ENCODE data around the gene CLSTN2.

Gene CLSTN2

DNA sequence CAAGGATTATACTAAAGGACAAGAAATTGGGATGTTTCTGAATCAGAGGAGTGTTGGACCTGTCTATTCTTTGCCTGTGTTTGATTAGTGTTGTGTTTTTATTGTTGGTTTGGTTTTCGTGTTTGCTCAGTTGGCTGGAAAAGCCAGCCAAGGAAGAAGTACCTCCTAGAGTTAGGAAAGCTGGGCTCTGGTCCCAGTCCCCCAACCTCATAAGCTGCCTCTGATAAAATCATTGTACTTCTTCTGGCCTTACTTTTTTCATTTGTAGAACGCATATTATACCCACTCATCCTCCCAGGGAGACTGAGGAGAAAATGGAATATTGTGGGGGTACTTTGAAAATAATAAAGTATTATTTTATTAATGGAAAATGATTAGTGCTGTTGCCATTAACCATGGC lies 565.5 kb downstream of the CLSTN2 start:
- no peak for DNase-seq (ENCODE audit: low read depth in 2 of 2)

DNA sequence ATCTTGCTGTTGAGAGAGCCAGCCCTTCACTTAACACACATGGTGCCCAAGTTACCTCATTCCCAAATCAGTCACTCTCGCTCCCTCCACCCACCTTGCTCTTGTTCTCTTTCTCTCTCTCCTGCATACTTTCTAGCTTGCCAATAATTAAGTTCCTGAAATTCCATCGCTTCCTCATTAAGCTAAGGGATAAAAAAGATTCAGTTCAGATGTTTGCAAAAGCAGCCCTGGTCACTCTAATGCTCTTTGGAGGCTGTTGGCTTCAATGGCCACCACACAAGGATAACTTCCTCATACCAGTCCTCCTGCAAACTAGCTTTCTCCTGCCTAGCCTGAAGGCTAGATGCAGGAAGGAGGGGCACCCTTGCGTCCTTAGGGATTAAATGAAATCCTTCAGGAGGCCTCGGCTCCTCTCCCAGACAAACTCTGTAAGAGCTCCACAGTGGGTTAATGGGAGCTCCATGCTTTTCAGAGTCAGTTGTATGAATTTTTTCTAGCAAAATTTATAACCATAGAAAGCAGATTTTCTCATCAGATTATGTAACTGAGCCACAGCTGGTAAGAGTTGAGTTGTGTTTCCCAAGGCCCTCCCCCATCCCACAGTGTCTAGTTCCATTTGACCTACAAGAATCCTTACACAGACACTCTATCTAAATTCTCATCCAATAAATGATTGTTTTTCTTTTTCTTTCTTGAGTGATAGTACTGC lies 566.2 kb downstream of the CLSTN2 start:
- DNase-seq (ENCODE audit: low read depth in 2 of 2) = no peak

DNA sequence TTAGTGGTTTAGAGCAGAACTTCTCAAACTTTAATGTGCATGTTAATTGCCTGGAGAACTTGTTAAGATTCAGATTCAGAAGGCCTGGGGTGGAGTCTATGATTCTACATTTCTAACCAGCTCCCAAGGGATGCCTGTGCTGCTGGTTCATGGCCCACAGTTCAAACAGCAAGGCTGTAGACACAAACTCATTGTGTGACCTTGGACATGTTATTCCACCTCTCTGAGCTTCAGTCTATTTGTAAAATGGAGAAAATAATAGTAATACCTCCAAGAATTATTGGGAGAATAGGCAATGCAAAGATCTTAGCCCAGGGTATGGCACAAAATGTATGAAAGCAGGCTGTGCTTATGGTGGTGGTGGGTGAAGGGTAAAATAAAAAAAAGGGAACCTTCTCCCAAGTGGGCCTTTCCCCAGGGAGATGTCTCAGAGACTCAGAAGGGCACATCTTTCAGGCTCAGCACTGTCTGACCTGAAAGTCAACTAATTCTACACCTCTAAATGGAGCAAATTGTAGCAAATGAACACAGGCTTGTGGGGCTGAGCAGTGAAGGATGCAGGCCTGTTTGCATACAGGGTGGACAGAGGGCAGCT lies 566.9 kb downstream of the CLSTN2 start:
- no peak for DNase-seq (ENCODE audit: low read depth in 2 of 2)

DNA sequence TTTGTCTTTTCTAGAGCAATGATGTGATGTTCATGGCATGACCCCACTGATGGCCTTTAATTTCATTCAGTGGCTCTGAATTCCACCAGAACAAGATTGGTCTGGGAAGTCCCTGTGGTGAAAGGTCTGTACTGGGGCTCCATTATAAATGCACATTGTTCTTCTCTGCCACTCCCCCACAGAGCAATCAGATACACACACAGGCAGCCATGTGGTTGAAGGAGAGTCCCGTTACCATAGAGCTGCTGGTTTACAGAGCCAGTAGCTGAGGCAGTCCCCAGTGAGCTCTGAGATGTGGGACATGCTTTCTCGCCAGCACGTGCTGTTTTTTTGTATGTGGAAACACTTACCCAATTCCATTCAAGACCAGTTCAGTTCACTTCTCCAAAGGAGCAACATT lies 570.2 kb downstream of the CLSTN2 start:
- no peak for DNase-seq (ENCODE audit: low read depth in 2 of 2)

DNA sequence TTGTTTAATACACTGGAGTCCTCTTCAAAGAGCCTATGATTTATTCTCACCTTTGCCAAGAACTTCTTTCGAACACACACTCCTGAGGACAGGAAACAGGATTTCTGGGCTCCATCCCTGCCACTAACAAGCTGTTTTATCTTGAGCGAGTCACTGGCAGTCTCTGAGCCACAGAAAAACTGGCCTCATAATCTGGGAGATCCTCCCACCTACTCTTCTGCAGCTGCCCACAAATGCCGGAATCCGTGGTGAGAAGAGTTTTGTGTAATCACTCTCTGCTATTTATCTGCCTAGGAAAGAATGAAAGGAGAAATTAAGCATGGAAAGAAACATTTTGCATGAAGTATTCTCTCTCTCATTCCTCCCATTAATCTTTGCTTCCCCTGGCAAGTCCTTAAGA lies 570.9 kb downstream of the CLSTN2 start:
- no peak for DNase-seq (ENCODE audit: low read depth in 2 of 2)

DNA sequence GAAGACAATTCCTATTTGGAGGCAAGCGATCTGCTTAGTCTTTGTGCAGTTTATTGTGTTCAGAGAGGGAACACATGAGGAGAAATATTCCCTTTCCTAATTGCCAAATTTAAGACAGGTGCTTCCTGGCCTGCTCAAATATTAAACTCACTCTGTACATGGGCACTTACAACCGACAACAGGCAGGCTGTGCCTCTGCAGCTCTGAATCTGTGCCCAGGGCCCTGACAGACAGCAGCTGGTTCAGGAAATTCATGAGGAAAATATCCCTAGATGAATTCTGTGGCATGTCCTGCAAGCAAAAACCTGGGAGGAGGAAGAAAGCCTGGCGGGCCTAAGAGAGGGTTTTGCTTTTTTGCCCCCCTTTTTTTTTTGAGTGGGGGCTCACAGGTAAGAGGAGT lies 573.6 kb downstream of the CLSTN2 start:
- DNase-seq (ENCODE audit: low read depth in 2 of 2) = no peak

DNA sequence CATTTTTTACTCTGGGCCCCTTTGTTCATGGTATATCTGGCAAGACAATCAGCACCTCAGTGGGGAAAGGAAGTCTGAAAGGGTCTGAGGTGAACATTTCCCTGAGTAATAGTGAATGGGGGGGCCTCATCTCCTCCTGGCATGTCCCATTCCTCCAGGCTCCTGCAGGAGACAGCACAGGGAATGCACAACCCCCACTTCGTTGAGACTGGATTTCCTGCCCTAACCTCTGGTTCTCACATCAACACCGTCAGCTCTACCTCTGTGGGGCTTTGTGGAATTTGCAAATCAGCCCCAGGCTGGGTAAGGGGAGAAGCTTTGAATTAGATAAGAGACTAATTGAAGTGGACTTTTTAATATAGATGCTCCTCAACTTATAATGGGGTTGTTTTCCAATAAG lies 574.5 kb downstream of the CLSTN2 start:
- DNase-seq (ENCODE audit: low read depth in 2 of 2) = no peak

DNA sequence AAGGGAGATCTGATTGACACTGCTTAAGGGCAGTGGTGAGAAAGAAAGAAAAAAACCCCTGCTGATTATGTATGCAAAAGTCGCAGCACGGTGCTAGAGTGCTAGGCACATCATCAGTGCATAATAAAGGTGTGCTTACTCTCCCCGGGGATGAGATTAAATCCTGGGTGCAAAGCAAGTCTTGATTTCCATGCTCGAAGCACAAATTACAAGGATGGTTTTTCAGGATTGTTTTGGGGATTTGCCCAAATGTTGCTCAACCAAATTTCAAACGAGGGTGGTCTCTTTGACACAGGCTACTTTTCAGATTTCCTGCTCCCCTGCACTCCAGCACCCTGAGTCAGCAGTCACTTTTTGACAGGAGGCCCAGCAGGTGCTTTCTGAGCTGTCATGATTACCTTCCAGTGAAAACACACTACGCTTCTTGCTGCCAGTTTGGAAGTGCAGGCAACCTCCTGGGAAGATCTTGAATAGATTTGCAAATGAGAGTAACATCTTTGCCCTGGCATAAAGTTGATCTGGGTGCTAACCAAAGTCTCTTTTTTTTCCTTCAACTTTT lies 575.4 kb downstream of the CLSTN2 start:
- no peak for DNase-seq (ENCODE audit: low read depth in 2 of 2)

DNA sequence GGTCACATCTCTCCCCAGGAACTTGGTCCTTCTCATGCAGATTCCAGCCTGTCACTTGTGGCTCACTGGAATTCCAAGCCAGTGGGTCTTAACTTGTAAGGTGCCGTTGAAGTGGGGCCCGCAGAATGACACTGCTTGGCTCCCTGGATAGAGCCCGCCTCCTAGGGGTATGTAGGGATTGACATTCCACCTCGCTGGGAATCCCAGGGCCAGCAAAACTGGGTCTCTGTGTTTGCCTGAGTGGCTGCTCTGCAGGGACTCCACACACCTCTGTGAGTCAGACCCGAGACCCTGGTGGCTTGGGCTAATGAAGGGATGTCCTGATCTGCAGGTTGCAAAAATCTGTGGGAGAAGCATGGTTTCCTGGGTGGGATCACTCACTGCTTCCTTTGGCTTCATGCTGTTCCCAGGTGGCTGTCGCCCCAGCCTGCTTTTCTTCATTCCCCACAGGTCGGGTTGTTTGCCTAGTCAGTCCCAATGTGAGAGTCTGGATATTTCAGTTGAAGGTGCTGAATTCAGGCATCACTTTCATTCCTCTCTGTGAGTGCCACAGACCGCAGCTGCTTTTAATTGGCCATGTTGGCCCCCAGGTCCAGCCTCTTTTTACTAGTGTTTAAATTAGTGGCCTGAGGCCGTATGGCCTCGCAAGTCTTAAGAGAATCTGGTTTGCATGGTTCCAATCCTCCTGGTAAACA lies 586.9 kb downstream of the CLSTN2 start:
- DNase-seq (ENCODE audit: low read depth in 2 of 2) = no peak

DNA sequence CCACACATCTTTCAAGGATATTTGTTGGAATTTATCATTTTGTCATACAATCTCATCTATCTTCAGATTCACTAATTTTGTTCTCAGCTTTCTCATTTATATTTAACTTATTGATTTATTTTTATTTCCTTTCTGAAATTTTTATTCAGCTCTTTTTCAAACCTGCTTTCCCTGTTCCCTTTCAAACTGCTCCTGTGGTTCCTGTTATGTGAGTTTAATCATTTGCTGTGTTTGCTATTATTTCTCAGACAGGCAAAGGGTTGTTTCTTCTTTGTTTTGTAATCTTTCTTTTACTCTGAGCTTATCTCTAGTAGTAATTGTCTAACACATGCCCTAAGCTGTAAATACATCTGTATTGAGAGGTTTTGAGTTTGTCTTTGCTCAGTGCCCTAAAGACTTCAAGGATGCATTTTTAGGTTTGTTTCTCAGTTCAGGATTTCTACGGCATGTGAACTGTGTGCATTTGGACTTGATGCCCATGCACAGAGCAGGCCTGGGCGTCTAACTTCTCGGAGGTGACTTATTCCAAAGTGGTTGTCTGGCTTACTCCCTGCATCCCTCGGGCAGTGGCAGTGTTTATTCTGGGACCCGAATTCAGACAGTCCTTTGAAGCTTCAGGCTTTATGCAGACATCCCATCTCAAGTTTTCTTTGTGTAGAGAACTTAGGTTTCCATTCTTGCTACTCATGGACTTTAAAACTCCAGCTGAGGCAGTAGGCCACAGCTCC lies 587.8 kb downstream of the CLSTN2 start:
- DNase-seq (ENCODE audit: low read depth in 2 of 2) = no peak

DNA sequence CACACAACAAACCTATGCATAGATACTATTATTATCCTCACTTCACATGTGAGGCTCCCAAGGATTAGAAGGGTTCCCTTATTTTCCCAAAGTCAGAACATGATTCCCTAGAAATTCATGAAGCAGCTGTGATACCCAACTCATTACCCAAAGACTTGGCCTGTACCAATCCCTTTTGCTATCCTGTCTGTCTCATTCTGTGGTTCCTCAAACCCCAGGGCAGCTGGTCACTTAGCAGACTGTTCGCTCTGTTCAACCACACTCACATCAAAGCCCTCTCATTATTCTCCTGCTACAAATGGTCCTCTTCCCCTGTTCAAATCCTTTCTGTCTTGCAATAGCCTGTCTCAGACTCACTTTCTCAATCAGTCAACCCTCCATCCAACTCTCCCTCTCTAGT lies 588.6 kb downstream of the CLSTN2 start:
- no peak for DNase-seq (ENCODE audit: low read depth in 2 of 2)

DNA sequence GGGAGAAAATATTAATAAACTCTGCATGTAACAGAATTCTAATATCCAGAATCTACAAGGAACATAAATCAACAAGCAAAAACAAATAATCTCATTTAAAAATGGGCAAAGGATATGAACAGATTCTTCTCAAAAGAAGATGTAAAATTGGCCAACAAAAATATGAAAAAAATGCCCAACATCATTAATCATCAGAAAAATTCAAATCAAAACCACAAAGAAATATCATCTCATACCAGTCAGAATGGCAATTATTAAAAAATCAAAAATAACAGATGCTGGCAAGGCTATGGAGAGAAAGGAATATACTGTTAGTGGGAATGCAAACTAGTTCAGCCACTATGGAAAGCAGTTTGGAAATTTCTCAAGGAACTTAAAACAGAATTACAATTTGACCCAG lies 592.2 kb downstream of the CLSTN2 start:
- DNase-seq (ENCODE audit: low read depth in 2 of 2) = no peak

DNA sequence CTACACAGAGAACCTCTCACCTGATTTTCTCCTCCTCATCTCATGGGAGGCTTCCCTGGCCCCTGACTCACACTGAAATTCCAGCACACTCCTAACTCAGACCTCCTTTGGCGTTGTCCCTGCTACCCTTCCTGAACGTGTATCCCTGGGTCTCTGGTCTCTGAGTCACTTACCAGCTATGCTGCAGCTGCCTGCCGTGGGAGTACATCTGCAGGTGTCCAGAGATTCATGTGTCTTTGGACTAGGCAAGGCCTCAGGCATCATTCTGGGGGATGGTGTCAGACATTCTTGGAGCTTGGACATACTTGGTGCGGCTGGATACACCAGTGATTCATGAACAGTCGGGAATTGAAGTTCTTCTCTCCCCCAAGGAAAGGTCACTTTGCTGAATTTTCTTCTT lies 594.1 kb downstream of the CLSTN2 start:
- DNase-seq (ENCODE audit: low read depth in 2 of 2) = no peak

DNA sequence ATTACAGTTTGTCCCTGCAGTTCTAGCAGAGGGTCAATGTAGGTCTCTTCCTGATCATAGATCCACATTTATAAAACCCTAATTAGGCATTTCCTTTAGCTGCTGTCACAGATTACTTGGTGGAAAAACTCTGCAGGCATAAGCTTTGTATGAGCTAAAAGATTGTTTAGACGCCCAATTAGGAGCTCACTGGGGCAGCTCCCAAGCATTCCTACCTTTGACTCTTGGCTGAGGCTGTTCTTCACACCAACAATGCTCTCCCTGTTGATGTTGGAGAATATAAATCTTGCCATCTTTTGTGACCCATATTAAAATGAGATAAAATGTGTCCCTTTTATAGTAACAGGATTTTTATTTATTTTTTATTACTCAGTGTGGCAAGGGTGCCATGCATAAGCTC lies 594.6 kb downstream of the CLSTN2 start:
- DNase-seq (ENCODE audit: low read depth in 2 of 2) = no peak

DNA sequence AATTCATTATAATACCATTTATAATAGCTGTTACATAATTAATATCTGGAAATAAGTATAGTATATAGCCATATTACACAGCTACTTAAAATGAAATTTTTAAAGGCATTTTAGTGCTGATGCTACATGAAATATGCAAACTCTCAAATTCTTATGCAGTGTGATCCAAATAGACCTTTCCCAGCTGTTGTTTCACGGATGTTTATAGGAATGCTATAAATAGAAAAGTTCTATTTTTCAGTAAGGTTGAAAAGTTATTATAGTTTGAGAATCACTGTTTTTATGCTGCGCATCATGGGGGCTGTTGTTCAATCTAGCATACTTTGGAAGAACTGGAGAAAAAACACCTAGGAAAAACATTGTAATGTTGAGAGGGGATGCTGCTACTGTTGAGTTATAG lies 595.1 kb downstream of the CLSTN2 start:
- DNase-seq (ENCODE audit: low read depth in 2 of 2) = no peak

DNA sequence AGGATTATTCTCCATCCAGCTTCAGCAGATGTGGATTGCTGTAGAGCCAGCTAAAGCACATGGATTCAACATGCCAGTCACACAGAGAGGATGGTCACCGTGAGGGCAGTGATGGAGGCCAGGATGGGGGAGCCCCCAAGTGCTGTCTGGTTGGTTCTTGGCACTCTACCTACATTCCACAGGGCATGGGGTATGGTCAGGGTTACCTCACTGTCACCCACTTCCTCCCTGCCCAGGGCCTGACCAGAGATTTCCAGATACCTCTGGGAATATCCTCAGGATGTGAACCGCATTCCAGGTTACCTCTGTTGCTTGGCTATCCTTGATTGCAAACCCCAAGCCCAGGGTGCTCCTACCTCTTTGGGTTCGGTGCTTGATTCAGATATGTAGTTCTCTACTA lies 595.6 kb downstream of the CLSTN2 start:
- no peak for DNase-seq (ENCODE audit: low read depth in 2 of 2)

DNA sequence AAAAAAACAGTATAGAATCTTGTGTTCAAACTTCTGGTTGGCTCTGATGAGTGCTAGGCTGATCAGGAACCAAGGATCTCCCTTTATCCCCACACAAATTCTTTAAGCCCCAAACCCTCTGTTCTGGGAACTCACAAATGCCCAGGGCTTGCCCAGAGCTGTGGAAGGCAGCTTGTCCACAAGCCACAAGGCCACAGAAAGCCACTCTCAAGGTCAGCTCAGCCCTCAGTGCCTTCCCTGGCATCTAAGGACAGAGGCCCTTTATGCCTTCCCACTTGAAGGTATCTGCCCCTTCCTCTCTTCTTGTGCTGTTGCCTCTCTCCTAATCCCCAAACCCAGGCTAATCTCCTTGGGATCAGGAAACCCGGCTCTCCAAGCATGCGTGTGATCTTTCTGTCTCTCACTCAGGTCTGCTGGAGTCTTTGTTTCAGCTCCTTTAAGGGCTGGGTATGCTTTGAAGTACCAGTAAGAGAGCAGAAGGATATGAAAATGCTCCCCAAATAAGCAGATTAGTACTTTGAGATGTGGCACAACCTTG lies 597.9 kb downstream of the CLSTN2 start:
- no peak for DNase-seq (ENCODE audit: low read depth in 2 of 2)

DNA sequence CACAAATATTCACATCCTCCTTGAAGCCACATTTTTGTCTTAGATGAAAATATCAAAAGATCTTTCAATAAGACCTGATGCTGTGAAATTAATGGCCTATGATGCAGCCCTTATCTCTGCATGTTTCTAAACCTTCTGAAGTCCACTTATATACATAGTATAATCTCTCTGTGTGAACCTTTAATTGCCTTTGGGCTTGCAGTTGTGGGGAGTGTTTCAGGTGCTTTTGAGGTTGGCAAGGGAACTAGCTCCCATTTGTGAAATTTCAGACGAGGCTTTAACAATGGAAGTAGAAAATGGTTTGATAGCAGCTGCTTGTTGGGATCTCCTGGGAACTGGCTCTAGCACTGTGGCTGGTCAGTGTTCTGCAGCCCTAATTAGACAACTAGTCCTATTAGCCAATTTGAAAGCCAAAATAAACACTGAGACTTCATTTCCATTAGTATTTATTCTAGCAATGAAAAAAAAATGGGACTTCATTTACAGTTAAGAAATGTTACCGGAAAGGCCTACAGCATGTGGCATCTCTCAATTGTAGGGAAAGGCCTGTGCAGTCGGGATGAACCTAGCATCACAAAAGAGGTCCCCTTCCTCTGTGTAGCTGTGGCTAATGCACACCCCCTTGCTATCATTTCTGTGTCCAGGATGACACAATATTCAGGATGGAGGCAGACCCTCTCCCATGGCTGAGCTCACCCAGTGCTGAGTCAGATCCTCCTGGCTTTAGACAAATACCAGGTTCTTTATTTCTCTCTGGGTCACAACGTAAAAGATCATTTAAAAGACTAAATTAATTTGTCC lies 602.1 kb downstream of the CLSTN2 start:
- no peak for DNase-seq (ENCODE audit: low read depth in 2 of 2)

DNA sequence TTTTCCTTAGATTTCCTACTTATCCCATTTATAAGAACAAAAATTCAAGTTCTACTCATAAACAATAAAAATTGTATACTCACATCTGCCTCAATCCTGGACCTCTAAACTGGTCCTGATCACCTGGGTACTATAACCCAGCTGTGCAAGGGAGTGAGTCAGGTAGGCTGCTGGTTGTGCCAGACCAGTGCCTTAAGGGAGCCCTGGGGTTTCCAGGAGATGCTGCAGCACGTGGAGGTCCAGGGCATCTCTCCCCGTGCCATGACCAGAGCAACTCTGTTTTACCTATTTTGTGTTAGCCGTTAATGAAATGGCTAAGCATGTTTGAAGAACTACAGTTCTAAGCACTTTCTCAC lies 602.7 kb downstream of the CLSTN2 start:
- no peak for DNase-seq (ENCODE audit: low read depth in 2 of 2)

DNA sequence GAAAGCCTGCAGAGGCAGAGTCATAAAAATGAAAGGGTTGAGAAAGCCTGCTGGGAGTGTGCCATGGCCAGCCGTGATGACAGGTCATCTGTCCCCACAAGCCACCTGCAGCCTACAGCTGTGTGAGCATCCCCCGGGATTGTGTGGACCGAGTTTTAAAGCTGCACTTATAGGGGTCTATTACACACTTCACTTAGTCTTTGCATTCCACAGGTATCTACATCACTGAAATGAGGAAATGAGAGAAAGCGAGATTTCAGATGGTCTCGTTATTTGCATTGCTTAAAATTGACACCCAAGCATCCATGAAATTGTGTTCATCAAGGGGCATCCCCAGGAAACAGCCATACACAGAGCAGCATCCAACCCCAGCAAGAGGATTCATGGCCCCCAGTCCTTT lies 605.3 kb downstream of the CLSTN2 start:
- no peak for DNase-seq (ENCODE audit: low read depth in 2 of 2)

DNA sequence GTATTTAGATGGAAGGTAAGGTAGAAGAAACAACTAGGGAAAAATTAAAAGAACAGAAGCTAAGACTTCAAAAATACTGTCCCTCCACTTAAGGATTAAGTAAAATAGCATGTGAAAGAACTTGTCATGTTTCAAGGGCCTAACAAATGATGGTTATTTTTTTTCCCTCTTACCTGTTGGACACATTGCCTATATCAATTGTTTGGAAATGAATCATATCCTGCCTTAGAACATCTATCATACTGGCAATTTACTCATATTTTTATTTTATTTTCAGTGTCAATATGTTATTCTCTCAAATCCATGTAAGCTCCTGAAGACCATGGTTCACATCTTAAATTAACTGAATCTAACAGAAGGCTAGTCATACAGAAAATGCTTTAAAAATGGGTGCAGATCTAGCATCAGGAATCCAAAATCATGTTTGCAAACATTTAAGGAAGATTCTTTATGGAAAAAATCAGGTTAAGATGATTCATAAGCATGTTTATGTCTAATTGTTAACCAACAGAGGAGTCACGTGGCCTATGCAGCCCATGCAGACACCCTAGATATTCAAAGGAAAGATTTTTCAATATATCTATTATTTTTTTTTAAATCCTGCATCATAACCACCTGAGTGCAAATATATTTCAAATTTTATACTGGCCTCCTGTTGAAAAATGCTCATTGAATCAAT lies 607.1 kb downstream of the CLSTN2 start:
- DNase-seq (ENCODE audit: low read depth in 2 of 2) = no peak

Measured in activated CD8-positive, alpha-beta memory T cell treated with anti-CD3 and anti-CD28 coated beads for 4 hours (primary cell).